GM21447 (cell line): ENCODE results near the gene CDCP1.
A peak's percentile ranks its signal among the peaks of the same experiment; 100 is the strongest.
"Not testable (repeated sequence)": the region's sequence is repeated elsewhere in the genome, so short reads cannot be mapped to it uniquely, and the experiment has no call there.

Experiments used
- ATAC-seq: cut with Tn5 transposase; IDR thresholded peaks from one replicate; pipeline ENCODE4 v1.9.1; 2021; ENCODE audit not compliant: unreplicated experiment

The CDCP1 gene

DNA sequence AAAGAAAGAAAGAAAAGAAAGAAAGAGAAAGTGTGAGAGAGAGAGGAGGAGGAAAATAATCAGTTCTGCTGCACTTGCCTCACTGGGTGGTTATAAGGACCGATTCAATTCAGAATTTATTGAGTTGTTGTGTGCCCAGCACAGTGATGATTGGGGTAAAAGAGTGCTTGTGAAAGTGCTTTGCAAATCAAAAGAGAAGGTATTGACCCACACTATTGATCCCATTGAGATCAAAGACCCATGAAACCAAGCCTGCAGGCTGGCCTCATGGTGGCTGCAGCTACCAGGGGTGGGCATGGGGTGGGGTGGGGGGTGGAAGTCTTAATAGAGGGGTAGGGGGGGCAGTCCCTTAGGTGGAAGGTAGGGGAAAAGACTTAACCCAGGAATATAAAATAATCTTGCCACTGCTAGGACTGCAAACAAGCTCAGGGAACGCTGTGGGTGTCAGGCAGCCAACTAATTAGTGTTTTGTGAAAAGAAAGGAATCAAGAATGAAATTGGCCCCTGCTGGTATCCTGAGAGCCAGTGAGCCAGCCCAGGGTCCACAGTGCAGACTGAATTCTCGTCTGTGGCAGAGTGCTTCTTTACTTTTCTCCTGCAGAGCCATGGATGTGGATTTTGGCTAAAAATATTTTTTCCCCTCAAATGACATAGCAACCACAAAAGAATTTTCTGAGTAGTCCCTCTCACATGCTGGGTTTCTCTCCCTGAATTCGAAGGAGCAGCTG is 85.8 kb downstream of the CDCP1 start:
- ATAC-seq, result no peak

- ATAC-seq, result no peak
Observed at GRCh38 chr3:45059132-45059531, 87.0 kb downstream of the CDCP1 start.

DNA sequence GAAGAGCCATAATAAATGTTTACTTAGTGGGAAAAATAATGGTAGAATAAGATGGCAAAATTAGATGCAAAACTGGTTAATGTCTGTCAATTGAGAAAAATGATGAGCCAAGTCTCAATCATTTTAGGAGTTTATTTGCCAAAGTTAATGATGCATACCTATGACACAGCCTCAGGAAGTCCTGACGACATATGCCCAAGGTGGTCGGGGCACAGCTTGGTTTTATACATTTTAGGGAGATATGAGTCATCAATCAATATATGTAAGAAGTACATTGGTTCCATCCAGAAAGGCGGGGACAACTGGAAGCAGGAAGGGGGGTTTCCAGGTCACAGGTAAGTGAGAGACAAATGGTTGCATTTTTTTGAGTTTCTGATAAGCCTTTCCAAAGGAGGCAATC is 88.6 kb downstream of the CDCP1 start:
- ATAC-seq, result no peak

- no peak for ATAC-seq
Observed at GRCh38 chr3:45056608-45057301, 89.4 kb downstream of the CDCP1 start.

DNA sequence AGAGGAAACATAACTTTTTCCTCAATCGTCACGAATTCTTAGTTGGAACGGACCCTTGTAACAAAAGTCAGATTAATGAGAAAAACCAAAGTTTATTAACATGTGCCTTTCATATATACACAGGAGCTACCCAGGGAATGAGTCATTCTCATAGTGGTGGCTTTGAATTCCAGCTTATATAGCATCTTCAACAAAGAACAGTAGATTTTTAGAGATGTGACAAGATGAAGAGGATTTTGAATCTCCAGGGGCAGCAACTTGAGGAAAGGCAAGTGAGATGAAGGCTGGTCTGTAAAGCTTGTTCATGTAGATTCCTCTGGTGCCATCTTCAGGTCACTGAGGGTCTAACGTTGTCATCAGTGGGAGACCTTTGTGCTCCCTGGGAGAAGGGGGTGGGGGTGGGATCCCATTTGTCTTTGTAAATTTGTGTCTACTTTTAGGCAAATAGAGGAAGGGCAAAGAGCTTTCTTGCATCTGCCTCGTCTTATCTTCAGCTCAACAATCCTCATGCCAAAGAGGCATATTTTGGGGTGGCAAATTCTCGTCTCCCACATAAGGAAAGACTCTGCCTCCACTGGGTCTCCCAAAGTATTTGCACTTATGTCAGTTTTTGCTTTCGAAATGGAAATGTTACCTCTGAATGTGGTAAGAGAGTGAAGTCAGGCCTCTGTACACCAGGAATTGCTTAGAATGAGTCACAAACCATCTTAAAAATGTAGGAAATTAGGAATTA is 90.6 kb downstream of the CDCP1 start:
- ATAC-seq, result no peak

DNA sequence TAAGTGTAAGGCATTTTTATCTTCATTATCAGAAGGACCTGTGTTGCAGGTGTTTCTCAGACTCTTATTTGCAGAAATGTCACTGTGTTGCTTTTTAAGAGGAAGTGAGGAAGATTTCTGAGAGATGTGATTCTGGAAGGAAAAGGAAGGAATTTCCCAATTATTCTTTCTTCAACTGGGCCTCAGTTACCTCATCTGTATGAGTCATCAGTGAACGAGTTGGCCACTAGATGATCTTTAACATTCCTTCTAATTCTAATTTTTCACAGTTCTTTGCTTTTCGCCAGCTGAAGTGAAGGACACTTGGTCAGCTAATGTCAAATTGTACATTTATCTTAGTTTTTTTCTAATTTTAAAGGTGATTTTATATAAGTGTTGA is 91.2 kb downstream of the CDCP1 start:
- ATAC-seq, result no peak

- ATAC-seq, result no peak
Observed at GRCh38 chr3:45054196-45054857, 91.9 kb downstream of the CDCP1 start.

DNA sequence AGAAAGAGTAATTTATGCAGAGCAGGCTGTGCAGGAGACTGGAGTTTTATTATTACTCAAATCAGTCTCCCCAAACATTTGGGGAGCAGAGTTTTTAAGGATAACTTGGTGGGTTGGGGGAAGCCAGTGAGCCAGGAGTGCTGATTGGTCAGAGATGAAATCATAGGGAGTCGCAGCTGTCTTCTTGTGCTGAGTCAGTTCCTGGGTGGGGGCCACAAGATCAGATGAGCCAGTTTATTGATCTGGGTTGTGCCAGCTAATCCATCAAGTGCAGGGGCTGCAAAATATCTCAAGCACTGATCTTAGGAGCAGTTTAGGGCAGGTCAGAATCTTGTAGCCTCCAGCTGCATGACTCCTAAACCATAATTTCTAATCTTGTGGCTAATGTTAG is 92.4 kb downstream of the CDCP1 start:
- not testable (repeated sequence) for ATAC-seq

GRCh38 chr3:45051685-45052084 is 94.5 kb downstream of the CDCP1 start:
- ATAC-seq, result no peak

DNA sequence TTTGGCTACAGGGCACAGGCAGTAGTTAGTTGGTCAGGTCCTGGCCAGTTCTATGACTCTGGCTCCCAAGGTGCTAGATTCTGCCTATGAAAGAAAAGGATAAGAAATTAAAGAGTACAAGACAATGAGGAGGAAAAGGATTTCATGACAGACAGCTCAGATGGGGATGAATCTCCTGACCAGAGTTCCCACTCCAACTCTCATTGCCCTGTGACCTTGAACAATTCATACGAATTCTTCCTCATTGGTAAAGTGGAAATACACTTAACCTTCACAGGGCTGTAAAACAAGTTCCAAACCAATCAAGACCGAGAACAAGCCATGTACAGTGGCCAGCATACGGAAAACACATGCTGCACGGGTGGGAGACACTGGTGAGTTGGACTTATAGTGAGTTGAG is 96.4 kb downstream of the CDCP1 start:
- no peak for ATAC-seq

DNA sequence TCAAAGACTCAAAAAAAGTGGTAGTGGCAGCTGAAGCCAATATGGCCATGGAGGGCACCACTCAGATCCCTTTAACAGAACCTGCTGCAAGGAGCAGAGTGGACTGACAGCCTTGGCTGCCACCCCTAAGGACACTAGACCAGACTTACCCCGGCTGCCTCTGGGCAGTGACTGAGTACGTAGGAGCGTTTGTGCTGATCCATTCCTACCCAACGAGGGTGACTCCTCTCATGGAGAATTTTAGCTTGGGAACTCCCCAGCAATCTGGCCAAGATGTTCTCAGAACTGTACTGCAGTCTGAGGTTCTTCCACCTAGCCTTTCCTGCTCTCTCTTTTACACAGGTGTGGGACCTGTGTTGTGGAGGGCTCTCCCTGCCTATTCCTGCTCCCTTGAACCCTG is 97.9 kb downstream of the CDCP1 start:
- ATAC-seq, result no peak

DNA sequence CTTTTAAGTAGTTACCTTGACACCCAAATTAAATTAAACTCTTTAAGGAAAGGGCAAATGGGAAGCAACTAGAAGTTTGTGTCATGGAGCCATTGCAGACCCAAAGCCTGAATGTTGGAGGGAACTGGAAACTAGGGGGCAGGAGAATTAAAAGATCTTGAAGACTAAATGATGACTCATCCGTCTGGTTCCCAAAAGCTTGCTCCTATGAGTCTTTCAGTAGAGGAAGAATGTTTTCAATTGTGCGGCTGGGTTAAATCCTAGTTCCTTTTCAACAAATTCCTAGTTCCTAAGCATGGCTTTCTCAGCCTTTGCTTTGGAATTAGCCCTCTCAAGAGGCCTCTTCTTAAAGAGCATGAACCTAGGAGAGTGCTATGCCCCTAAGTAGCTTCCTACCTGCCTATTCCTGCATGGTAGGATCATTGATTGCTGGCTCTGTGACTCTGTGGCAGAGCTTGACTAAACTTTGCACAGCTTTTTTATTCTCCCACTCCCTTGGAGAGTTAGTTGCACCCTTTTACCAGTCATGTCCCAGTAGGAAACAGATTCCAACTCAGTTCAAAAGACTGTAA is 102.4 kb downstream of the CDCP1 start:
- ATAC-seq, result no peak

DNA sequence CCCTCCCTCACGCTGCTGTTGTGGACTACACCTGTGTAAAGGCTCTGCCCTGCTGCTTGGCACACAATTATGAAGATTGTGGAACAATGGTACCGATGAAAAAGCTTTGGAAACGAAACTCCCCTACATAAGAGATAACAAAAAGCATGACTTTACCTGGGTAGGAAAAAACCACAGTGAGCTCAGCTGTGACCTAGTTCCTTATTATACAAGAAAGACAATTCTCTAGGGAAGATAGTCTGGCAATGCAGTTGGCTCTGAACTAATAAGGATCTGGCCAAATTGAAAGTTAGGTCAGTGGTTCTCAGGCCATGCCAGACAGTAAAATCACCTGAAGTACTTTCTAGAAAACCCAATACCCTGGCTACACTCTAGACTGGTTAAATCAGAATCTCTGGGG is 104.0 kb downstream of the CDCP1 start:
- ATAC-seq, result no peak

- ATAC-seq, result no peak
Observed at GRCh38 chr3:45041666-45042065, 104.5 kb downstream of the CDCP1 start.

DNA sequence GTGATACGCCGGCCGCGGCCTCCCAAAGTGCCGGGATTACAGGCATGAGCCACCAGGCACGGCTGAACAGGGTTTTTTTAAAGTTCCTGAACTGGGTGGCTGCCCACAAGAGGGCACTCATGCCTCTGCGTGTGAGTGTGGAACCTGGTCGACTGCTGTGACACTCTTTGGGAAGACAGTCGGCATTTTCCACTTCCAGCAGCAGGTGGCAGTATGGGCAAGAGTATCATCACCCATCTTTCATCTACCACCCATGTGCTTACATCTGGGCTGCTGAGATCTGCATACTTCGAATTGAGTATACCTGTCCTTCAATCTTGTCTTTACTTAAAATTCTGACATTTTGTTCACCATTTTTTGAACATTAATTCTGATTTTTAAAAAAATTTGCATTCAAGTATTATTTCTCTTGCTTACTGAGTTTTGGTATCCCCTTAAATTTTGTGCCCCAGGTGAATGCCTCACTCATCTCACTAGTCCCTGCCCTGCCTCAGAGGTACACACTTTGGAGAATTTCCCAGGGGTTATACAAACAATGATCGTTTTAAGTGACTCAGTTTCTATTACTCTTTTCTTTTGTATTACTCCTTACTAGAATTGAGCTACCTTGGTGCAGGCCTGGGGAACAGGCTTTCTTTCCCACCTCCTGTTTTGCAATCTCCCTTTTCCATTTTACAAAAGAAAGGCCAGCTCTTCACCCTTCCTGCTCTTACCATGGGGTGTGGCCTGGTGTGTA is 108.3 kb downstream of the CDCP1 start:
- ATAC-seq, result peak; percentile 59

GRCh38 chr3:45035441-45036301 is 110.5 kb downstream of the CDCP1 start:
- ATAC-seq, result no peak

GRCh38 chr3:45034612-45035252 is 111.4 kb downstream of the CDCP1 start:
- peak; percentile 54 for ATAC-seq

DNA sequence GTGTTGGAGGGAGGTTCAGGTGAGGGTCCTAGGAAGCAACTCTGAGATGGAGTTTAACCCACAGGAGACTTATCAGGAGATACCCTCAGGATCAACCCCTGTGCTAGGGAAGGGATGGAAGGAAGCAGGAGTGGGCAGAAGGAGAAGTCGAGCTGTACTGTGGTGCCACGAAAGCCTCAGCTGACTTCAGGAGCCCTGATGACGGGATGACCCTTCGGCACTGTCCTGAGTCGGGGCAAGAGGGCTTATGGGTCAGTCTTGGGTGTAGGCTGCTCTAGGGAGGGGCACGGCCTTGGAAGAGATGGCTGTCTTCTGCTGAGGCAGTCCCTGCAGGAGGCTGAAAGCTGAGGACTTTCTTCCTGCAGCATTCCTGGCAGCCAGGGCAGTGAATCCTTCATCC is 112.4 kb downstream of the CDCP1 start:
- ATAC-seq, result no peak
